Right lobe of liver (tissue), 4 donors: ENCODE measurements around the gene AUH.

Source experiments
- POLR2A ChIP-seq: fragments of 450-650 bp; IDR thresholded peaks from one replicate; pipeline ENCODE4 v1.6.1; 2017; ENCODE audit warnings: antibody characterized with exemption, mild to moderate bottlenecking
- TF ChIP-seq, protein P1 (sequence below), 4 donors: fragments of 200-600 bp in 3 of 4; fragments of 450-650 bp in 1 of 4; IDR thresholded peaks; one replicate each; pipeline versions ENCODE4 v1.5.1 to v1.8.0; 2016 to 2022; ENCODE audit warnings: antibody characterized with exemption in 4 of 4, mild to moderate bottlenecking in 2 of 4
- donor health status: DM: no; HTN: no; CAD: no.
- donor health status: DM: no; HTN: no; CAD: no.
- donor health status: DM: no; HTN: yes; CAD: no.

DNA sequence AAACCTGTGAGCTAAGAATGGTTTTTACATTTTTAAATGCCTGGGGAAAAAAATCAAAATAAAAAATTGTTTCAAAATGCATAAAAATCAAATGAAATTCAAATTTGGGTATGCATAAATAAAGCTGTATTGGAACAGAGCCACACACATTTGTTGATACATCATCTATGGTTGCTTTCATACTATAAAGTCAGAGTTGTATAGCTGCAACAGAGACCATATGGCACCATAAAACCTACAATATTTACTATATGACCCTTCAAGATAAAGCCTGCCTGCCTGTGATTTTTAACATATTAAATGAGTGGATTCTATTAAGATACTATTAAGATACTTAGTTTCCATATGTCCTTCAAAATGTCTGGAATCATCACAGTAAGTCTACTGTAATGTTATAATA is 40.0 kb downstream of the AUH start:
- TF ChIP-seq, protein P1, sequence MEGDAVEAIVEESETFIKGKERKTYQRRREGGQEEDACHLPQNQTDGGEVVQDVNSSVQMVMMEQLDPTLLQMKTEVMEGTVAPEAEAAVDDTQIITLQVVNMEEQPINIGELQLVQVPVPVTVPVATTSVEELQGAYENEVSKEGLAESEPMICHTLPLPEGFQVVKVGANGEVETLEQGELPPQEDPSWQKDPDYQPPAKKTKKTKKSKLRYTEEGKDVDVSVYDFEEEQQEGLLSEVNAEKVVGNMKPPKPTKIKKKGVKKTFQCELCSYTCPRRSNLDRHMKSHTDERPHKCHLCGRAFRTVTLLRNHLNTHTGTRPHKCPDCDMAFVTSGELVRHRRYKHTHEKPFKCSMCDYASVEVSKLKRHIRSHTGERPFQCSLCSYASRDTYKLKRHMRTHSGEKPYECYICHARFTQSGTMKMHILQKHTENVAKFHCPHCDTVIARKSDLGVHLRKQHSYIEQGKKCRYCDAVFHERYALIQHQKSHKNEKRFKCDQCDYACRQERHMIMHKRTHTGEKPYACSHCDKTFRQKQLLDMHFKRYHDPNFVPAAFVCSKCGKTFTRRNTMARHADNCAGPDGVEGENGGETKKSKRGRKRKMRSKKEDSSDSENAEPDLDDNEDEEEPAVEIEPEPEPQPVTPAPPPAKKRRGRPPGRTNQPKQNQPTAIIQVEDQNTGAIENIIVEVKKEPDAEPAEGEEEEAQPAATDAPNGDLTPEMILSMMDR (IDR thresholded peaks at IDR 0.05), result no peak
- no peak for TF ChIP-seq POLR2A
